Spinal cord (tissue), 10 donors: Measurements from ENCODE around the gene AP2A2. TPM values are rescaled to one million over a fixed set of nuclear protein-coding genes. Genes with fewer than 3 reads are reported as not detected.
"Not testable (repeated sequence)": the region's sequence is repeated elsewhere in the genome, so short reads cannot be mapped to it uniquely, and the experiment has no call there.

Experiments
- DNase-seq, 6 donors: peaks; one replicate each; pipeline versions ENCODE4 v3.0.0 to v3.0.0-alpha.2; 2013 to 2015; ENCODE audit warnings: low spot score in 6 of 6, low read depth in 4 of 6
- H3K27ac ChIP-seq: one replicate; pipeline ENCODE4 v1.5.1; 2013; ENCODE audit warnings: low read depth, low read length, control low read depth
- H3K27me3 ChIP-seq: one replicate; pipeline ENCODE4 v1.6.1; 2013; ENCODE audit warnings: low read length; ENCODE audit not compliant: control insufficient read depth, insufficient read depth
- H3K36me3 ChIP-seq: one replicate; pipeline ENCODE4 v1.6.1; 2013; ENCODE audit warnings: low read length; ENCODE audit not compliant: control insufficient read depth, insufficient read depth
- H3K4me1 ChIP-seq: one replicate; pipeline ENCODE4 v1.6.1; 2013; ENCODE audit warnings: low read length; ENCODE audit not compliant: control insufficient read depth, insufficient read depth
- H3K4me3 ChIP-seq: one replicate; pipeline ENCODE4 v1.5.1; 2013; ENCODE audit warnings: low read depth, low read length, control low read depth
- H3K9me3 ChIP-seq: one replicate; pipeline ENCODE4 v1.6.1; 2013; ENCODE audit warnings: low read length; ENCODE audit not compliant: control insufficient read depth, insufficient read depth
- WGBS: methylation state at CpG from one replicate; pipeline ENCODE4 v1.1.5; 2013; ENCODE audit warnings: missing lambda C conversion rate; ENCODE audit not compliant: insufficient coverage; 5-methylcytosine and 5-hydroxymethylcytosine counted together
- polyA plus RNA-seq, 2 donors: library from polyadenylated mRNA; unstranded; fragments of 120-200 nt; gene quantifications; one replicate each; pipeline ENCODE4 v1.2.1, GENCODE V29; 2013; ENCODE audit not compliant: insufficient read length in 2 of 2
- total RNA-seq, 2 donors: library from RNA; depleted of rRNA in 1 of 2; stranded (reverse); fragments of 120-200 nt in 1 of 2; fragments of >200 nt in 1 of 2; gene quantifications; one replicate each; pipeline versions ENCODE4 v1.2.3 to v1.2.4, GENCODE V29; 2013 to 2014
- donor health status: healthy.

AP2A2 gene
- total and polyA plus RNA-seq, 4 donors = 46.4 to 132 (median 82.1) TPM

DNA sequence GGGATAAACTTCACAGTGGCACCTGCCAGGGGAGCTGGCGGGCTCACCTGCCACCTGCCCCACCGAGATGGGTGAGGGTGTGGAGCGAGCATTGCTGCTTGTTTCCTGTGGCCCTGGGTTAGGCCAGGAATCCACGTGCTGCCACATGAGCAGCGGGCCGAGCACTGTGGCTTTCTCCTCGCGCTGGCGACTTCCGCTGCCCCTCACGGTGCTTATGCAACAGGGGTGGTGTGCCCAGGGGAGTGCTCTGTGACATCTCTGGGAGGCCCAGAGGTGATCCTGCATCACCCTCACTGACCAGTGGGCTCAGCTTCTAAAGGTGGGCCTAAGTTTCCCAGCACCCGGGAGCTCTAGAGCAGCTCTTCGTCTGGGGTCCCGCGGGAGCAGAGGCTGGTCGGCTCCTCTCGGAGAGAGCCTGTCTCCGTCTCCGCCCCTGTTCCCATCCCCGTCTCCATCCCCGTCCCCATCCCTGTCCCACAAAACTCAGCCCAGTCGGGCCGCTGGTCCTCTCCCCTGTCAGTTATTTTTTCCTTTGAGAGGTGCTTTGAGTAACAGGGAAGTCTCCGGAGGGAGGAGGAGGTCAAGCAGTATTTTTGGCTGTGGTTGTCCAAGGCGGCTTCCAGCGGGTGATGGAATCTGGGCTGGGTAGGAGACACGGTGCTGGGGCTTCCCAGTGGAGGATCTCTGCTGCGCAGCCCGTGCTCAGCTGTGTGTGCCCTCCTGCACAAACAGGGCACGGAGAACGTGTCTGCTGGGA, 42.5 kb downstream of the AP2A2 start:
- peaks cover 15% of the 10 kb centered on the region for H3K4me1 ChIP-seq
- no peaks in the 10 kb centered on the region for H3K9me3 ChIP-seq
- H3K27me3 ChIP-seq = no peaks in the 10 kb centered on the region
- no peak overlapping the region for H3K4me3 ChIP-seq
- H3K27ac ChIP-seq = no peak overlapping the region
- 81% methylated on average over 23 of the region's 31 CpGs for WGBS
- DNase-seq = no peak
- peaks cover 62% of the 10 kb centered on the region for H3K36me3 ChIP-seq

GRCh38 chr11:968822-969221, 43.2 kb downstream of the AP2A2 start:
- 69% methylated on average over 12 of the region's 14 CpGs for WGBS
- DNase-seq = no peak
- Histone ChIP-seq H3K27ac (no peak overlapping the region), H3K4me1 (peaks cover 15% of the 10 kb centered on the region), H3K9me3 (no peaks in the 10 kb centered on the region), H3K4me3 (no peak overlapping the region), H3K27me3 (no peaks in the 10 kb centered on the region), H3K36me3 (peaks cover 62% of the 10 kb centered on the region)

- Histone ChIP-seq H3K36me3 (peaks cover 65% of the 10 kb centered on the region), H3K4me1 (peaks cover 15% of the 10 kb centered on the region), H3K9me3 (no peaks in the 10 kb centered on the region), H3K4me3 (no peak overlapping the region), H3K27ac (no peak overlapping the region), H3K27me3 (no peaks in the 10 kb centered on the region)
- no peak for DNase-seq
- 52% methylated on average over 8 of the region's 9 CpGs for WGBS
These were observed 44.1 kb downstream of the AP2A2 start for GRCh38 chr11:969651-970205.

GRCh38 chr11:970319-970871, 44.7 kb downstream of the AP2A2 start:
- Histone ChIP-seq H3K27ac (no peak overlapping the region), H3K4me1 (peaks cover 15% of the 10 kb centered on the region), H3K4me3 (no peak overlapping the region), H3K36me3 (peaks cover 72% of the 10 kb centered on the region), H3K9me3 (no peaks in the 10 kb centered on the region), H3K27me3 (no peaks in the 10 kb centered on the region)
- 87% methylated on average over 17 of the region's 26 CpGs for WGBS
- DNase-seq = no peak

DNA sequence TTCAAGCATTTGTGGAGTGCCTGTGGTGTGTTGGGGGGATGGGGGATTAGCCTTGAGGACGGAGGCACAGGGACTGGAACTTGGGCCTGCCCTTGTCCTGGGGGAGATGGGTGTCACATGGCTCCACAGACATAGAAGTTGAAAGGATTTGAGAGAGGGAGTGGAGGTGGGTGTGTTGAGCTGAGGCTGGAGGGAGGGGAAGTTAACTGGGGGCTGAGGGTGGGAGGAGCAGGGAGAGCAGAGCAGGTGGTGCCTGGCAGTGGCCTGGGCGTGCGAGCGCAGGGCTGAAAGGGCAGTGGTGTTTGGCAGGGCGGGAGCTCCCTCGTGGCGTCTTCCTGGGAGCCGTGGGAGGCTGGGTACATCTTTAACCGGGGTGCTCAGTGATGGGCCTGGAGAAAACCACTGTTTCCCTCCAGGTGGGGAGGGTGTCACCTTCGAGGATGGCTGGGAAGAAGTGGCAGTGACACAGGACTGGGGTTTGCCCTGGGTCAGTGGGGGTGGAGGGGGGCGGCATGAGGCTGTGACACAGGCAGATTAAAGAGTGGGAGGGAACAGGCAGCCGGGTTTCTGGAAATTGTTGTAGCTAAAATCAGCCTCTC, 45.5 kb downstream of the AP2A2 start:
- 95% methylated on average over 11 of the region's 12 CpGs for WGBS
- peaks cover 20% of the 10 kb centered on the region for H3K4me1 ChIP-seq
- no peaks in the 10 kb centered on the region for H3K27me3 ChIP-seq
- no peak overlapping the region for H3K4me3 ChIP-seq
- H3K36me3 ChIP-seq = peaks cover 78% of the 10 kb centered on the region
- no peak for DNase-seq
- H3K27ac ChIP-seq = no peak overlapping the region
- H3K9me3 ChIP-seq = no peaks in the 10 kb centered on the region

DNA sequence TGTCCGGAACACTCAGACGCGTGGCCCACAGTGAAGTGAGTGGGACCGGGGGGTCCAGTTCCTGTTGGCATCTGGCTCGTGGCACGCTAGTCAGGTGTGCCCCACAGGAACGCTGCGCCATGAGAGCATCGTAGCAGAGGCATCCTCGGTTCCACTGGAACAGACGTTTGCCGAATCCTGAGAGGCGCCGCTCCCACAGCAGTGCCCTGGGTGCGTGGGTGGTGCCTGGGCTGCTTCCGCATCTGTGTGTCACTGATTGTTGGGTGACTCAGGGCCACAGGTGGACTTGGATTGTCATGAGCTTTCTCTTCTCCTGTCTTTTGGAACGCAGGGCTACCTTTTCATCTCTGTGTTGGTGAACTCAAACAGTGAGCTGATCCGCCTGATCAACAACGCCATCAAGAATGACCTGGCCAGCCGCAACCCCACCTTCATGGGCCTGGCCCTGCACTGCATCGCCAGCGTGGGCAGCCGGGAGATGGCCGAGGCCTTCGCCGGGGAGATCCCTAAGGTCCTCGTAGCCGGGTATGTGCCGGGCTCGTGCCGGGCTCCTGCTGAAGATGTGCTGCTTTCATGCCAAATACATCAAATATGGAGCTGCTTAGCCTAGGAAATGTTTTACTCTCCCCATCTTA, 46.2 kb downstream of the AP2A2 start:
- Histone ChIP-seq H3K4me3 (no peak overlapping the region), H3K36me3 (peaks cover 85% of the 10 kb centered on the region), H3K4me1 (peaks cover 22% of the 10 kb centered on the region), H3K27me3 (no peaks in the 10 kb centered on the region), H3K9me3 (no peaks in the 10 kb centered on the region), H3K27ac (no peak overlapping the region)
- no peak for DNase-seq
- WGBS = 98% methylated on average over 26 of the region's 31 CpGs

DNA sequence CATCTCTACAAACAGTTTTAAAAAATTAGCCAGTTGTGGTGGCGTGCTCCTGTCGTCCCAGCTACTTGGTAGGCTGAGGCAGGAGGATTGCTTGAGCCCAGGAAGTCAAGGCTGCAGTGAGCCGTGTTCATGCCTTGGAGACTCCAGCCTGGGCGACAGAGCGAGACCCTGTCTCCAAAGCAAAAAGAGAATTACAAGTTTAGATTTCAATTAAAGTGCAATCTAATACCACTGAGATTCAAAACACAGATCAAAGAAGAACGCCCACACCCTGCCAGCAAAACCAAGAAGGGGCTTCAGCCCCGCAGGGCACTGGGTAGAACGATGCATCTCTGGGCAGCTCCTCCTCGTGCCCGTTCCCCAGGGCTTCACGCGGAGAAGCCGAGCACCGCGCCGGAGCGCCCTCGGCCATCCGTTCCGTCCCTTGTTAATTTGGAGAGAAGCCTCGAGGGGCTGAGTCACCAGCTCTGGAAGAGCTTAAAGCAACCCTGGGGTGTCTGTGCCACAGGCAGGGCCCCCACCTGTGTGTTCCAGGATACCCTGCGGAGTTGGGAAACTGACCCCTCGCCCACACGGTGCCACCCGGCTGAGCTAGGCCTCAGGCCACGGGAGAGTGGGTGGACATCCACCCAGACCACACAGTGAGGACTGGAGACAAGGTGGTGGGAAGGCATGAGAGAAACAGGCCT, 47.0 kb downstream of the AP2A2 start:
- H3K4me3 ChIP-seq = no peak overlapping the region
- DNase-seq = no peak
- peaks cover 93% of the 10 kb centered on the region for H3K36me3 ChIP-seq
- 97% methylated on average over 26 of the region's 26 CpGs for WGBS
- no peak overlapping the region for H3K27ac ChIP-seq
- H3K9me3 ChIP-seq = no peaks in the 10 kb centered on the region
- peaks cover 31% of the 10 kb centered on the region for H3K4me1 ChIP-seq
- no peaks in the 10 kb centered on the region for H3K27me3 ChIP-seq

DNA sequence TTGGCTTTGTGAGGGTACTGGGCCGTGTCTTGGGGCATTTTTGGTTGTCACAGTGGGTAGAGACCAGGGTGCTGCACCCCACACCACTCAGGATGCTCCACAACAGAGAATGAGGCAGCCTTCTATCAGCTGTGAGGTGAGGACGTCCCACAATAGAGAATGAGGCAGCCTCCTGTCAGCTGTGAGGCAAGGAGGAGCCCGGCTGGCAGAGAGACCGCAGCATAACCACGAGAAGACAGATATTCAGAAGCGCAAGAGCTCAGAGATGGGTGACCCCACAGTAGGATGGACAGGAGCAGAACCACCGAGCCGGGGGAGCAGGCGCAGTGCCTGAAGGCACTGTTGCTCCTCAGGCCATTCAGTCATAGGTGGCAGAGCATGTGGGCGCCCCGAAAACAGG, 47.6 kb downstream of the AP2A2 start:
- no peaks in the 10 kb centered on the region for H3K9me3 ChIP-seq
- peaks cover 31% of the 10 kb centered on the region for H3K4me1 ChIP-seq
- WGBS = 95% methylated on average over 11 of the region's 11 CpGs
- H3K36me3 ChIP-seq = peaks cover 94% of the 10 kb centered on the region
- H3K27ac ChIP-seq = no peak overlapping the region
- H3K27me3 ChIP-seq = no peaks in the 10 kb centered on the region
- no peak for DNase-seq
- H3K4me3 ChIP-seq = no peak overlapping the region

DNA sequence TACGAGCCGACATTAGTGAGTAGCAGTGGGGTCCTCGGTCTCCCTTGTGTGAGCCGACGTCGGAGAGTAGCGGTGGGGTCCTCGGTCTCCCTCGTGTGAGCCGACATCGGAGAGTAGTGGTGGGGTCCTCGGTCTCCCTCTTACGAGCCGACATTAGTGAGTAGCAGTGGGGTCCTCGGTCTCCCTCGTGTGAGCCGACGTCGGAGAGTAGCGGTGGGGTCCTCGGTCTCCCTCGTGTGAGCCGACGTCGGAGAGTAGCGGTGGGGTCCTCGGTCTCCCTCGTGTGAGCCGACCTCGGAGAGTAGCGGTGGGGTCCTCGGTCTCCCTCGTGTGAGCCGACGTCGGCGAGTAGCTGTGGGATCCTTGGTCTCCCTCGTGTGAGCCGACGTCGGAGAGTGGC, 49.7 kb downstream of the AP2A2 start:
- H3K4me3 ChIP-seq, H3K9me3 ChIP-seq, DNase-seq, H3K27me3 ChIP-seq, H3K27ac ChIP-seq: not testable (repeated sequence)
- H3K4me1 ChIP-seq = peaks cover 26% of the 10 kb centered on the region
- whole genome bisulfite sequencing = 91% methylated on average over 31 of the region's 41 CpGs
- H3K36me3 ChIP-seq = peaks cover 93% of the 10 kb centered on the region
